HepG2 (cell line): ENCODE data around the gene NME4. TPM values are rescaled to one million over a fixed set of nuclear protein-coding genes. Genes with fewer than 3 reads are reported as not detected.

ENCODE experiments used
- EHMT2 ChIP-seq: fragments of 200-600 bp; sonication (generic); IDR thresholded peaks from 2 replicates; pipeline ENCODE4 v1.7.0; 2017; ENCODE audit warnings: antibody characterized with exemption, low read depth, low read length, borderline replicate concordance
- GFI1 ChIP-seq: sonication (generic); formaldehyde crosslinking; IDR thresholded peaks from 2 replicates; pipeline ENCODE4 v1.5.0; 2020; ENCODE audit warnings: missing genetic modification reagents, mild to moderate bottlenecking, borderline replicate concordance
- HES4 ChIP-seq: sonication (generic); formaldehyde crosslinking; IDR thresholded peaks from 2 replicates; pipeline ENCODE4 v1.9.0; 2021; ENCODE audit warnings: mild to moderate bottlenecking, missing genetic modification reagents, borderline replicate concordance
- HOXA5 ChIP-seq: sonication (generic); formaldehyde crosslinking; IDR thresholded peaks from 2 replicates; pipeline ENCODE4 v1.4.0; 2020; ENCODE audit warnings: missing genetic modification reagents
- KLF6 ChIP-seq: IDR thresholded peaks from 2 replicates; pipeline ENCODE4 v1.8.0; 2016; ENCODE audit warnings: missing biosample characterization, missing genetic modification reagents
- NFKB2 ChIP-seq: sonication (generic); formaldehyde crosslinking; IDR thresholded peaks from 2 replicates; pipeline ENCODE4 v1.4.0; 2020; ENCODE audit warnings: missing genetic modification reagents, borderline replicate concordance
- NR2C2 ChIP-seq: sonication (generic); formaldehyde crosslinking; IDR thresholded peaks from 2 replicates; pipeline ENCODE4 v1.4.0; 2020; ENCODE audit warnings: missing genetic modification reagents, mild to moderate bottlenecking, moderate library complexity, borderline replicate concordance
- SCMH1 ChIP-seq: sonication (generic); formaldehyde crosslinking; IDR thresholded peaks from 2 replicates; pipeline ENCODE4 v1.9.0; 2021; ENCODE audit warnings: missing genetic modification reagents, mild to moderate bottlenecking, borderline replicate concordance
- SRF ChIP-seq: IDR thresholded peaks from 2 replicates; pipeline ENCODE4 v1.6.1; 2011; ENCODE audit warnings: mild to moderate bottlenecking, low read depth, low read length, moderate library complexity
- TEAD3 ChIP-seq: optimal IDR thresholded peaks from 2 replicates; pipeline ENCODE3; 2016; ENCODE audit warnings: borderline replicate concordance
- XRCC5 ChIP-seq: fragments of 200-400 bp; formaldehyde crosslinking; optimal IDR thresholded peaks from 2 replicates; pipeline ENCODE3; 2017; ENCODE audit warnings: mild to moderate bottlenecking, low read length
- YEATS2 ChIP-seq: sonication (generic); formaldehyde crosslinking; IDR thresholded peaks from 2 replicates; pipeline ENCODE4 v1.4.0; 2020; ENCODE audit warnings: missing genetic modification reagents, borderline replicate concordance
- YEATS4 ChIP-seq: sonication (generic); formaldehyde crosslinking; IDR thresholded peaks from 2 replicates; pipeline ENCODE4 v1.4.0; 2020; ENCODE audit warnings: missing genetic modification reagents, borderline replicate concordance
- ZFP90 ChIP-seq: sonication (generic); formaldehyde crosslinking; IDR thresholded peaks from 2 replicates; pipeline ENCODE4 v1.8.0; 2022; ENCODE audit warnings: missing genetic modification reagents, mild to moderate bottlenecking, inconsistent platforms, borderline replicate concordance
- ZNF3 ChIP-seq: IDR thresholded peaks from 2 replicates; pipeline ENCODE4 v1.7.0; 2017; ENCODE audit warnings: inconsistent platforms
- ZNF652 ChIP-seq: IDR thresholded peaks from 2 replicates; pipeline ENCODE4 v1.6.1; 2016; ENCODE audit warnings: low read depth, borderline replicate concordance
- polyA plus RNA-seq, 8 experiments: library from polyadenylated mRNA; depleted of rRNA in 3 of 8; stranded (reverse) in 7 of 8; unstranded in 1 of 8; fragments of >200 nt; fragmentation: Illumina TruSeq in 4 of 8; extraction: Trizol in 4 of 8; gene quantifications; 2 replicates each; pipeline versions ENCODE4 v1.2.1 to v1.2.3, GENCODE V29; 2011 to 2016; ENCODE audit warnings: low read depth in 4 of 8, missing spikeins in 1 of 8, mixed read lengths in 1 of 8; ENCODE audit not compliant: insufficient read depth in 1 of 8
- total RNA-seq, 5 experiments: library from RNA; depleted of rRNA; stranded (reverse); fragments of >200 nt; fragmentation: Illumina TruSeq; extraction: Trizol; gene quantifications; 2 replicates each; pipeline ENCODE4 v1.2.3, GENCODE V29; 2016; ENCODE audit warnings: low read depth in 1 of 5
- TF ChIP-seq, protein P1 (sequence below): sonication (generic); formaldehyde crosslinking; IDR thresholded peaks from 2 replicates; pipeline ENCODE4 v1.9.0; 2021; ENCODE audit warnings: missing genetic modification reagents, borderline replicate concordance
- TF ChIP-seq, protein P2 (sequence below): sonication (generic); formaldehyde crosslinking; IDR thresholded peaks from 2 replicates; pipeline ENCODE4 v1.8.1; 2023; ENCODE audit warnings: mild to moderate bottlenecking, missing genetic modification reagents, borderline replicate concordance

The NME4 gene
- total and polyA plus RNA-seq, 2 of the 13 experiments (the other 11 are each of a cell fraction or from before 2014, with no cell fraction given), result 121 to 263 TPM

DNA sequence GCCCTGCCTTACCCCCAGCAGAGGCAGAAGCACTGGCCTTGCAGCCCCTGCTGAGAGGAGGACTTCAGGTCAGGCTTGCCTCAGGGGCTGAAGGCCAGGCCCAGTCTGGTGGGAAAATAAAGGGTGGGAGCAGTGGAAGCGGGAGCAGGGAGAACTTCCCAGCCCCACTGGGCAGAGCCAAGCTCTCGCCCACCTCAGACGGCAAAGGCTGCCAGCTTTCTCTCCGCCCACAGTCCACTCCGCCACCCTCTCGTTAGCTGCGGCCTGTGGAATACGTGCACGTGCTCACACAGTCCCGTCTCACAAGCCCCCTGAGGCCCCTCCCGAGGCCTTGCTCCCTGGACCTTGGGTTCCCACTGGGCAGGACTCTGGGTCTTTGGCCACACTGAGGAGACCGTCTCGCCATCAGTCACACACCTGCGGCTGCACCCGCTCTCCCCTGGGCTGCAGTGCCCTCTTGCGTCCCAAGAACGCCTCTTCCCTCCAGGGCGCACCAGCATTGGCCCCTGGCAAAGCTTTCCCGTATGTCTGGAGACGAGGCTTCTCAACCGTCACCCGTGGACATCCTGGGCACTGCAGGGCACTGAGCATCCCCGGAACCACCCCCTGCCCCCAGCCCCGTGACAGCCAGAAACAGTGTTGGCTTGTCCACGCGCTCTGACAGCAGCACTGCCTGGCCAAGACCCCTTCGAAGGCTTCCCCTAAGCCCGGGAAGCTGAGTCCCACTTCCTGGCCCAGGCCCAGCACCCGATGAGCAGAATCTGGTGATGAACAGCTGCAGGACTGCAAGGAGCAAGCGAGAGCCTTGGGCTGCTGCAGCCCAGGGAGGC lies 34.9 kb upstream of the NME4 start (continued):
- TF ChIP-seq NR2C2 (CRISPR knock-in tag) (0 out of 2 replicates have a peak, but pooled peaks have one; percentile 36), TEAD3 (peak; percentile 49), HOXA5 (CRISPR knock-in tag) (no peak; the same call in 1 of the 2 replicates), ZNF652 (CRISPR knock-in tag) (no peak), XRCC5 (peak; percentile 65), SCMH1 (CRISPR knock-in tag) (no peak), SRF (no peak), YEATS4 (CRISPR knock-in tag) (peak; percentile 81; the same call in 1 of the 2 replicates), YEATS2 (CRISPR knock-in tag) (peak; percentile 27; the same call in 1 of the 2 replicates), GFI1 (CRISPR knock-in tag) (no peak), KLF6 (CRISPR knock-in tag) (peak; percentile 63; the same call in 1 of the 2 replicates), EHMT2 (no peak), ZNF3 (no peak), ZFP90 (CRISPR knock-in tag) (no peak), HES4 (CRISPR knock-in tag) (peak; percentile 86; the same call in 1 of the 2 replicates), NFKB2 (CRISPR knock-in tag) (peak; percentile 79; the same call in 1 of the 2 replicates)
- TF ChIP-seq, protein P1, sequence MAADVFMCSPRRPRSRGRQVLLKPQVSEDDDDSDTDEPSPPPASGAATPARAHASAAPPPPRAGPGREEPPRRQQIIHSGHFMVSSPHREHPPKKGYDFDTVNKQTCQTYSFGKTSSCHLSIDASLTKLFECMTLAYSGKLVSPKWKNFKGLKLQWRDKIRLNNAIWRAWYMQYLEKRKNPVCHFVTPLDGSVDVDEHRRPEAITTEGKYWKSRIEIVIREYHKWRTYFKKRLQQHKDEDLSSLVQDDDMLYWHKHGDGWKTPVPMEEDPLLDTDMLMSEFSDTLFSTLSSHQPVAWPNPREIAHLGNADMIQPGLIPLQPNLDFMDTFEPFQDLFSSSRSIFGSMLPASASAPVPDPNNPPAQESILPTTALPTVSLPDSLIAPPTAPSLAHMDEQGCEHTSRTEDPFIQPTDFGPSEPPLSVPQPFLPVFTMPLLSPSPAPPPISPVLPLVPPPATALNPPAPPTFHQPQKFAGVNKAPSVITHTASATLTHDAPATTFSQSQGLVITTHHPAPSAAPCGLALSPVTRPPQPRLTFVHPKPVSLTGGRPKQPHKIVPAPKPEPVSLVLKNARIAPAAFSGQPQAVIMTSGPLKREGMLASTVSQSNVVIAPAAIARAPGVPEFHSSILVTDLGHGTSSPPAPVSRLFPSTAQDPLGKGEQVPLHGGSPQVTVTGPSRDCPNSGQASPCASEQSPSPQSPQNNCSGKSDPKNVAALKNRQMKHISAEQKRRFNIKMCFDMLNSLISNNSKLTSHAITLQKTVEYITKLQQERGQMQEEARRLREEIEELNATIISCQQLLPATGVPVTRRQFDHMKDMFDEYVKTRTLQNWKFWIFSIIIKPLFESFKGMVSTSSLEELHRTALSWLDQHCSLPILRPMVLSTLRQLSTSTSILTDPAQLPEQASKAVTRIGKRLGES (CRISPR knock-in tag), result no peak
- TF ChIP-seq, protein P2, sequence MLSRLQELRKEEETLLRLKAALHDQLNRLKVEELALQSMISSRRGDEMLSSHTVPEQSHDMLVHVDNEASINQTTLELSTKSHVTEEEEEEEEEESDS (CRISPR knock-in tag), result 0 out of 2 replicates have a peak, but pooled peaks have one; percentile 66
